IMR-90 (cell line): Measurements from ENCODE around the gene ADARB2. TPM values are rescaled to one million over a fixed set of nuclear protein-coding genes. Genes with fewer than 3 reads are reported as not detected.

Source experiments
- ATAC-seq: fragments of 200-7000 bp; cut with Tn5 transposase; 2 replicates; pipeline ENCODE4 v1.9.1; 2020; ENCODE audit warnings: low read depth, mild to moderate bottlenecking, moderate library complexity
- BruUV-seq: library from RNA; stranded (reverse); fragments of 400-500 nt; replicated peaks from 2 replicates; lab custom pipeline; 2021; lab: Mats Ljungman, UMichigan
- CTCF ChIA-PET: fragments of 300-600 bp; formaldehyde crosslinking; extraction: SDS; loops from one replicate; lab custom pipeline; 2021; ENCODE audit warnings: antibody characterized with exemption; lab: Yijun Ruan, JAX
- POLR2A ChIA-PET: fragments of 300-600 bp; sonication (Branson Sonifier 250); formaldehyde crosslinking; loops from one replicate; lab custom pipeline; 2022; ENCODE audit warnings: antibody characterized with exemption; ENCODE audit not compliant: unreplicated experiment; lab: Charles Lee
- DNase-seq: peaks from one replicate; pipeline ENCODE4 v3.0.0; 2013
- H2AFZ ChIP-seq: replicated peaks from 2 replicates; pipeline ENCODE3; 2013; ENCODE audit warnings: low read length, mild to moderate bottlenecking; ENCODE audit not compliant: poor library complexity
- H2AK5ac ChIP-seq: 2 replicates; pipeline ENCODE4 v1.6.1; 2013; ENCODE audit warnings: low read depth, low read length, inconsistent platforms
- H2AK9ac ChIP-seq: replicated peaks from 2 replicates; pipeline ENCODE3; 2013; ENCODE audit warnings: mild to moderate bottlenecking, low read depth, low read length, moderate library complexity; ENCODE audit not compliant: poor library complexity
- H2BK120ac ChIP-seq: 2 replicates; pipeline ENCODE4 v1.6.1; 2013; ENCODE audit warnings: low read depth, low read length, inconsistent platforms
- H2BK15ac ChIP-seq: 3 replicates; pipeline ENCODE4 v1.6.1; 2013; ENCODE audit warnings: low read depth, low read length, inconsistent platforms
- H2BK20ac ChIP-seq: 2 replicates; pipeline ENCODE4 v1.6.1; 2013; ENCODE audit warnings: low read depth, mild to moderate bottlenecking, inconsistent platforms, low read length, moderate library complexity
- H2BK5ac ChIP-seq: 2 replicates; pipeline ENCODE4 v1.6.1; 2013; ENCODE audit warnings: mild to moderate bottlenecking, low read depth, low read length, inconsistent platforms; ENCODE audit not compliant: poor library complexity, severe bottlenecking
- H3K14ac ChIP-seq: replicated peaks from 2 replicates; pipeline ENCODE4 v1.6.1; 2013; ENCODE audit warnings: low read depth, low read length, inconsistent platforms
- H3K18ac ChIP-seq: 2 replicates; pipeline ENCODE4 v1.6.1; 2013; ENCODE audit warnings: low read depth, low read length, control low read depth
- H3K23ac ChIP-seq: 2 replicates; pipeline ENCODE4 v1.6.1; 2013; ENCODE audit warnings: low read depth, low read length, inconsistent platforms
- H3K27ac ChIP-seq: 2 replicates; pipeline ENCODE4 v1.5.1; 2013; ENCODE audit warnings: mild to moderate bottlenecking, control low read depth, low read length; ENCODE audit not compliant: insufficient read depth
- H3K27me3 ChIP-seq: 2 replicates; pipeline ENCODE4 v1.6.1; 2013; ENCODE audit warnings: low read length; ENCODE audit not compliant: control insufficient read depth, insufficient read depth
- H3K36me3 ChIP-seq: 2 replicates; pipeline ENCODE4 v1.6.1; 2013; ENCODE audit warnings: low read length, mixed read lengths; ENCODE audit not compliant: control insufficient read depth, insufficient read depth
- H3K4ac ChIP-seq: 2 replicates; pipeline ENCODE4 v1.6.1; 2013; ENCODE audit warnings: low read depth, low read length, inconsistent platforms
- H3K4me1 ChIP-seq: 2 replicates; pipeline ENCODE4 v1.6.1; 2013; ENCODE audit warnings: low read length, mixed read lengths; ENCODE audit not compliant: control insufficient read depth, insufficient read depth
- H3K4me2 ChIP-seq: 2 replicates; pipeline ENCODE4 v1.6.1; 2013; ENCODE audit warnings: low read depth, mild to moderate bottlenecking, control low read depth, low read length, moderate library complexity
- H3K4me3 ChIP-seq: 2 replicates; pipeline ENCODE4 v1.5.1; 2013; ENCODE audit warnings: low read depth, mild to moderate bottlenecking, control low read depth, low read length, moderate library complexity; ENCODE audit not compliant: insufficient read depth
- H3K56ac ChIP-seq: 2 replicates; pipeline ENCODE4 v1.6.1; 2013; ENCODE audit warnings: low read length, inconsistent platforms; ENCODE audit not compliant: insufficient read depth; ENCODE audit errors: extremely low read depth
- H3K79me1 ChIP-seq, 2 experiments: 2 replicates each; pipeline ENCODE4 v1.6.1; 2013; ENCODE audit warnings: low read length in 2 of 2, inconsistent platforms in 1 of 2, low read depth in 1 of 2
- H3K9ac ChIP-seq: 2 replicates; pipeline ENCODE4 v1.6.1; 2013; ENCODE audit warnings: low read depth, low read length, control low read depth
- H3K9me1 ChIP-seq: 2 replicates; pipeline ENCODE4 v1.6.1; 2013; ENCODE audit warnings: low read length, inconsistent platforms; ENCODE audit not compliant: insufficient read depth
- H3K9me3 ChIP-seq: 2 replicates; pipeline ENCODE4 v1.6.1; 2013; ENCODE audit warnings: low read length; ENCODE audit not compliant: control insufficient read depth, insufficient read depth
- H4K20me1 ChIP-seq: 2 replicates; pipeline ENCODE4 v1.6.1; 2013; ENCODE audit warnings: low read length, inconsistent platforms; ENCODE audit not compliant: insufficient read depth
- H4K5ac ChIP-seq: 2 replicates; pipeline ENCODE4 v1.6.1; 2013; ENCODE audit warnings: mild to moderate bottlenecking, low read depth, low read length, control low read depth
- H4K8ac ChIP-seq, 2 experiments: 2 replicates each; pipeline ENCODE4 v1.6.1; 2013; ENCODE audit warnings: low read depth in 2 of 2, low read length in 2 of 2, control low read depth in 1 of 2, inconsistent platforms in 1 of 2
- H4K91ac ChIP-seq: 2 replicates; pipeline ENCODE4 v1.6.1; 2013; ENCODE audit warnings: low read depth, low read length, inconsistent platforms; ENCODE audit not compliant: insufficient read depth
- BHLHE40 ChIP-seq: fragments of 150-350 bp; IDR thresholded peaks from 2 replicates; pipeline ENCODE4 v1.6.1; 2016; ENCODE audit warnings: mild to moderate bottlenecking, low read depth, low read length
- CEBPB ChIP-seq: IDR thresholded peaks from 2 replicates; pipeline ENCODE4 v1.6.1; 2012; ENCODE audit warnings: low read depth, low read length, improper control_type of control experiment
- CHD1 ChIP-seq: IDR thresholded peaks from 2 replicates; pipeline ENCODE4 v1.6.1; 2012; ENCODE audit warnings: low read depth, low read length, improper control_type of control experiment
- ELK1 ChIP-seq: fragments of 150-350 bp; IDR thresholded peaks from 2 replicates; pipeline ENCODE4 v1.6.1; 2016; ENCODE audit warnings: low read depth, mild to moderate bottlenecking, low read length, moderate library complexity, borderline replicate concordance
- FOS ChIP-seq: fragments of 150-350 bp; IDR thresholded peaks from 2 replicates; pipeline ENCODE4 v1.6.1; 2016; ENCODE audit warnings: low read depth, low read length
- MAFK ChIP-seq: IDR thresholded peaks from 2 replicates; pipeline ENCODE4 v1.6.1; 2012; ENCODE audit warnings: low read depth, low read length, improper control_type of control experiment
- MXI1 ChIP-seq: IDR thresholded peaks from 2 replicates; pipeline ENCODE4 v1.6.1; 2012; ENCODE audit warnings: low read depth, mild to moderate bottlenecking, low read length, moderate library complexity, borderline replicate concordance
- NFE2L2 ChIP-seq: fragments of 150-350 bp; IDR thresholded peaks from 2 replicates; pipeline ENCODE4 v1.6.1; 2016; ENCODE audit warnings: low read depth, mild to moderate bottlenecking, low read length
- POLR2A ChIP-seq: IDR thresholded peaks from 2 replicates; pipeline ENCODE4 v1.6.1; 2012; ENCODE audit warnings: mild to moderate bottlenecking, low read depth, low read length
- RAD21 ChIP-seq: IDR thresholded peaks from 2 replicates; pipeline ENCODE4 v1.6.1; 2012; ENCODE audit warnings: low read length, improper control_type of control experiment
- RCOR1 ChIP-seq: IDR thresholded peaks from 2 replicates; pipeline ENCODE4 v1.6.1; 2012; ENCODE audit warnings: mild to moderate bottlenecking, low read length, improper control_type of control experiment; ENCODE audit not compliant: insufficient replicate concordance
- RFX5 ChIP-seq: IDR thresholded peaks from 2 replicates; pipeline ENCODE4 v1.8.0; 2012; ENCODE audit warnings: low read depth, mild to moderate bottlenecking, low read length, moderate library complexity
- SMC3 ChIP-seq: fragments of 150-350 bp; IDR thresholded peaks from 2 replicates; pipeline ENCODE4 v1.6.1; 2016; ENCODE audit warnings: low read depth, mild to moderate bottlenecking, antibody characterized with exemption, low read length, moderate library complexity
- USF2 ChIP-seq: fragments of 150-350 bp; IDR thresholded peaks from 2 replicates; pipeline ENCODE4 v1.6.1; 2017; ENCODE audit warnings: mild to moderate bottlenecking, antibody characterized with exemption, low read length, low read depth
- WGBS, 2 experiments: methylation state at CpG; one replicate each; pipeline versions ENCODE4 v1.1.5 to v1.1.7; 2013; ENCODE audit warnings: missing lambda C conversion rate in 2 of 2; ENCODE audit not compliant: insufficient read length in 1 of 2; ENCODE audit errors: extremely low coverage in 2 of 2; 5-methylcytosine and 5-hydroxymethylcytosine counted together
- dilution Hi-C: fragments of 300-500 bp; cut with HindIII; formaldehyde crosslinking; loops from one replicate; pipeline ENCODE4 v1.14.3; 2018; ENCODE audit warnings: low sequenced_read_pairs; ENCODE audit not compliant: unreplicated experiment
- in situ Hi-C: fragments of 300-500 bp; cut with MboI; formaldehyde crosslinking; loops from 3 replicates; pipeline ENCODE4 v1.14.3; 2019; ENCODE audit warnings: low sequenced_read_pairs, inconsistent platforms, mixed read lengths
- intact Hi-C: fragments of 100-400 bp; cut with micrococcal nuclease; formaldehyde crosslinking; loops from 2 replicates; pipeline ENCODE4 v1.10.0; 2022
- polyA plus RNA-seq, 3 experiments: library from polyadenylated mRNA; depleted of rRNA; stranded (reverse); fragments of >200 nt; gene quantifications; 2 replicates each; pipeline ENCODE4 v1.2.3, GENCODE V29; 2012; ENCODE audit warnings: low replicate concordance in 1 of 3
- total RNA-seq: library from RNA; depleted of rRNA; stranded (reverse); fragments of >200 nt; gene quantifications from 2 replicates; pipeline ENCODE4 v1.2.3, GENCODE V29; 2012
- TF ChIP-seq, protein P1 (sequence below): conservative IDR thresholded peaks from 2 replicates; pipeline ENCODE4 v1.5.1; 2012; ENCODE audit warnings: mild to moderate bottlenecking, low read depth, low read length, improper control_type of control experiment

ADARB2 gene
- total and polyA plus RNA-seq, 2 of the 4 experiments (the other 2 are of a cell fraction), result not detected

- Histone ChIP-seq H3K79me1 (no peaks in the 10 kb centered on the region), H3K4ac (no peak overlapping the region), H2AFZ (no peak overlapping the region), H2BK120ac (no peak overlapping the region), H2BK20ac (no peak overlapping the region), H4K5ac (no peak overlapping the region), H3K4me1 (no peaks in the 10 kb centered on the region), H4K8ac (no peak overlapping the region), H4K20me1 (no peaks in the 10 kb centered on the region), H3K9me3 (peaks cover 47% of the 10 kb centered on the region), H2BK15ac (no peak overlapping the region), H3K23ac (no peak overlapping the region), H2BK5ac (no peak overlapping the region), H3K27me3 (no peaks in the 10 kb centered on the region), H3K9ac (no peak overlapping the region), H3K36me3 (no peaks in the 10 kb centered on the region), H2AK9ac (no peak overlapping the region), H4K91ac (no peak overlapping the region), H3K18ac (no peak overlapping the region), H3K4me2 (no peak overlapping the region), H3K14ac (no peak overlapping the region), H3K27ac (no peak overlapping the region), H3K56ac (no peak overlapping the region), H3K4me3 (no peak overlapping the region), H2AK5ac (no peak overlapping the region), H3K9me1 (no peaks in the 10 kb centered on the region)
- in situ Hi-C loops (no loop called here), dilution Hi-C loops (no loop called here), intact Hi-C loops (no loop called here)
- ATAC-seq (no peak), DNase-seq (no peak)
- CTCF ChIA-PET, result no interaction called here
- TF ChIP-seq BHLHE40 (no peak), FOS (no peak), RFX5 (no peak), CEBPB (no peak), POLR2A (no peak), RAD21 (no peak), USF2 (no peak), MAFK (no peak), CHD1 (no peak), ELK1 (no peak), NFE2L2 (no peak), SMC3 (no peak), MXI1 (no peak), RCOR1 (no peak)
- TF ChIP-seq, protein P1, sequence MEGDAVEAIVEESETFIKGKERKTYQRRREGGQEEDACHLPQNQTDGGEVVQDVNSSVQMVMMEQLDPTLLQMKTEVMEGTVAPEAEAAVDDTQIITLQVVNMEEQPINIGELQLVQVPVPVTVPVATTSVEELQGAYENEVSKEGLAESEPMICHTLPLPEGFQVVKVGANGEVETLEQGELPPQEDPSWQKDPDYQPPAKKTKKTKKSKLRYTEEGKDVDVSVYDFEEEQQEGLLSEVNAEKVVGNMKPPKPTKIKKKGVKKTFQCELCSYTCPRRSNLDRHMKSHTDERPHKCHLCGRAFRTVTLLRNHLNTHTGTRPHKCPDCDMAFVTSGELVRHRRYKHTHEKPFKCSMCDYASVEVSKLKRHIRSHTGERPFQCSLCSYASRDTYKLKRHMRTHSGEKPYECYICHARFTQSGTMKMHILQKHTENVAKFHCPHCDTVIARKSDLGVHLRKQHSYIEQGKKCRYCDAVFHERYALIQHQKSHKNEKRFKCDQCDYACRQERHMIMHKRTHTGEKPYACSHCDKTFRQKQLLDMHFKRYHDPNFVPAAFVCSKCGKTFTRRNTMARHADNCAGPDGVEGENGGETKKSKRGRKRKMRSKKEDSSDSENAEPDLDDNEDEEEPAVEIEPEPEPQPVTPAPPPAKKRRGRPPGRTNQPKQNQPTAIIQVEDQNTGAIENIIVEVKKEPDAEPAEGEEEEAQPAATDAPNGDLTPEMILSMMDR, result no peak
- 28% methylated on average over 2 of the region's 9 CpGs; no CpG with 5 or more reads in 1 of the 2 experiments for WGBS, 2 experiments
- POLR2A ChIA-PET, result no interaction called here
- no TSS peak for BruUV-seq
Observed at GRCh38 chr10:1552406-1552805, 184.9 kb downstream of the ADARB2 start.
